Smooth muscle cell (in vitro differentiated cells): ENCODE data around the gene RAB36. TPM values are rescaled to one million over a fixed set of nuclear protein-coding genes. Genes with fewer than 3 reads are reported as not detected.

ENCODE experiments used
- DNase-seq: peaks from one replicate; lab custom pipeline; 2025; ENCODE audit not compliant: unreplicated experiment; lab: John Stamatoyannopoulos, UW
- H2AFZ ChIP-seq: fragments of 200-600 bp; sonication (generic); 2 replicates; pipeline ENCODE4 v1.6.0; 2016; ENCODE audit warnings: antibody characterized with exemption, low read depth, mild to moderate bottlenecking
- H3F3A ChIP-seq: fragments of 200-600 bp; sonication (generic); 2 replicates; pipeline ENCODE4 v1.6.0; 2017; ENCODE audit warnings: antibody characterized with exemption, low read depth
- H3K27ac ChIP-seq: fragments of 200-600 bp; sonication (generic); 2 replicates; pipeline ENCODE4 v1.5.1; 2016; ENCODE audit warnings: low read depth, mild to moderate bottlenecking
- H3K27me3 ChIP-seq: fragments of 200-600 bp; sonication (generic); 2 replicates; pipeline ENCODE4 v1.6.1; 2016; ENCODE audit warnings: low read depth, mild to moderate bottlenecking
- H3K36me3 ChIP-seq: fragments of 200-600 bp; sonication (generic); 2 replicates; pipeline ENCODE4 v1.5.1; 2016; ENCODE audit warnings: low read depth
- H3K4me1 ChIP-seq: fragments of 200-600 bp; sonication (generic); 2 replicates; pipeline ENCODE4 v1.5.1; 2016; ENCODE audit warnings: low read depth
- H3K4me2 ChIP-seq: fragments of 200-600 bp; sonication (generic); 2 replicates; pipeline ENCODE4 v1.6.0; 2016; ENCODE audit warnings: mild to moderate bottlenecking
- H3K4me3 ChIP-seq: fragments of 200-600 bp; sonication (generic); 2 replicates; pipeline ENCODE4 v1.5.1; 2016; ENCODE audit warnings: mild to moderate bottlenecking
- H3K79me2 ChIP-seq: fragments of 200-600 bp; sonication (generic); 2 replicates; pipeline ENCODE4 v1.6.0; 2016; ENCODE audit warnings: low read depth, mild to moderate bottlenecking
- H3K9ac ChIP-seq: fragments of 200-600 bp; sonication (generic); 2 replicates; pipeline ENCODE4 v1.6.0; 2016; ENCODE audit warnings: low read depth
- H3K9me3 ChIP-seq: fragments of 200-600 bp; sonication (generic); replicated peaks from 2 replicates; pipeline ENCODE4 v1.5.1; 2016; ENCODE audit warnings: low read depth
- H4K20me1 ChIP-seq: fragments of 200-600 bp; sonication (generic); 2 replicates; pipeline ENCODE4 v1.6.0; 2016; ENCODE audit warnings: low read depth
- WGBS: methylation state at CpG from one replicate; pipeline ENCODE4 v1.1.7; 2016; ENCODE audit warnings: low lambda C conversion rate; 5-methylcytosine and 5-hydroxymethylcytosine counted together
- polyA plus RNA-seq: library from polyadenylated mRNA; unstranded; fragments of >200 nt; fragmentation: Nextera tagmentation; extraction: Ambion mirVana; gene quantifications from 2 replicates; pipeline ENCODE4 v1.2.1, GENCODE V29; 2016
- total RNA-seq: library from RNA; depleted of rRNA; stranded (reverse); fragments of >200 nt; gene quantifications from 2 replicates; pipeline ENCODE4 v1.2.3, GENCODE V29; 2014
- TF ChIP-seq, protein P1 (sequence below): fragments of 200-600 bp; sonication (generic); IDR thresholded peaks from 2 replicates; pipeline ENCODE4 v1.5.1; 2017; ENCODE audit warnings: borderline replicate concordance, mild to moderate bottlenecking, antibody characterized with exemption; ENCODE audit not compliant: insufficient read depth, poor library complexity, severe bottlenecking

RAB36 gene
- total and polyA plus RNA-seq, 2 experiments from 2014 or later: 1.9 to 2.0 TPM

DNA sequence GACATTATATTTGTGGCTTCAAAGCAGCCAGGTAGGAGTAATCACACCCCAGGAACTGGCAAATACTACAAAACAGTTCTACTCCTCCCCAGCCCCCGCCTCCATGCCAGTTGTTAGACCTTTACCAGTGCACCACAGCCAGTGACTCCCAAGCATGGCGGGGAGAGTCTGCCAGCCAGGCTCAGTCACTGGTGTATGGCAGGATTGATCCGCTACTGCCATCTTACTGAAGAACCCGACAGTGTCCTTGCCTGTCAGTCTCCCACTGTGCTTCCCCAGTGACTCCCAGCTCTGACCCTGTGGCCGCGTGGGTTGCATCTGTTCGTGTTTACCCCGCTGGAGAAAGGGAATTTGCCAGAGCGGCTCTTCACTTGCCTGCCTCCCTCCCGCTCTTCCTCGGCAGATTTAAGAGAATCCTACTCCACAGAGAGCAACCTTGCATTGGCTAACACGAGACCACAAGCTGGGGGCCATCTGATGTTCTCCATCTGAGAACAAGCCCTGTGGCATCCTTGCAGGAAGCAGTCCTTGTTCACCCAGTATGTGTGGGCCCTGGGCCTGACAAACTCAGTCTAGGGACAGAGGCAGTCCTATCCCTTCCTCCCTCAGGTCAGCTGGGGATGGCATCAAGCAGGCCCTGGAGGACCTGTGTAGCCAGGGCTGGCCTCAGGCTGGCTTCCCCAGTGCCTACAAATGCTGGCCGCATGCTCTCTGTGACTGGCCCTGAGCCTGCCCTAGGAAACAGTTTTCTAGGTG is 41.9 kb upstream of the RAB36 start:
- Histone ChIP-seq H3K4me1 (no peaks in the 10 kb centered on the region), H4K20me1 (no peaks in the 10 kb centered on the region), H3K27ac (no peak overlapping the region), H2AFZ (no peak overlapping the region), H3K27me3 (no peaks in the 10 kb centered on the region), H3K9me3 (no peaks in the 10 kb centered on the region), H3K4me3 (no peak overlapping the region), H3K36me3 (no peaks in the 10 kb centered on the region), H3F3A (no peaks in the 10 kb centered on the region), H3K4me2 (no peak overlapping the region), H3K9ac (no peak overlapping the region), H3K79me2 (no peaks in the 10 kb centered on the region)
- no peak for DNase-seq
- 89% methylated on average over 13 of the region's 13 CpGs for WGBS
- TF ChIP-seq, protein P1, sequence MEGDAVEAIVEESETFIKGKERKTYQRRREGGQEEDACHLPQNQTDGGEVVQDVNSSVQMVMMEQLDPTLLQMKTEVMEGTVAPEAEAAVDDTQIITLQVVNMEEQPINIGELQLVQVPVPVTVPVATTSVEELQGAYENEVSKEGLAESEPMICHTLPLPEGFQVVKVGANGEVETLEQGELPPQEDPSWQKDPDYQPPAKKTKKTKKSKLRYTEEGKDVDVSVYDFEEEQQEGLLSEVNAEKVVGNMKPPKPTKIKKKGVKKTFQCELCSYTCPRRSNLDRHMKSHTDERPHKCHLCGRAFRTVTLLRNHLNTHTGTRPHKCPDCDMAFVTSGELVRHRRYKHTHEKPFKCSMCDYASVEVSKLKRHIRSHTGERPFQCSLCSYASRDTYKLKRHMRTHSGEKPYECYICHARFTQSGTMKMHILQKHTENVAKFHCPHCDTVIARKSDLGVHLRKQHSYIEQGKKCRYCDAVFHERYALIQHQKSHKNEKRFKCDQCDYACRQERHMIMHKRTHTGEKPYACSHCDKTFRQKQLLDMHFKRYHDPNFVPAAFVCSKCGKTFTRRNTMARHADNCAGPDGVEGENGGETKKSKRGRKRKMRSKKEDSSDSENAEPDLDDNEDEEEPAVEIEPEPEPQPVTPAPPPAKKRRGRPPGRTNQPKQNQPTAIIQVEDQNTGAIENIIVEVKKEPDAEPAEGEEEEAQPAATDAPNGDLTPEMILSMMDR: no peak

DNA sequence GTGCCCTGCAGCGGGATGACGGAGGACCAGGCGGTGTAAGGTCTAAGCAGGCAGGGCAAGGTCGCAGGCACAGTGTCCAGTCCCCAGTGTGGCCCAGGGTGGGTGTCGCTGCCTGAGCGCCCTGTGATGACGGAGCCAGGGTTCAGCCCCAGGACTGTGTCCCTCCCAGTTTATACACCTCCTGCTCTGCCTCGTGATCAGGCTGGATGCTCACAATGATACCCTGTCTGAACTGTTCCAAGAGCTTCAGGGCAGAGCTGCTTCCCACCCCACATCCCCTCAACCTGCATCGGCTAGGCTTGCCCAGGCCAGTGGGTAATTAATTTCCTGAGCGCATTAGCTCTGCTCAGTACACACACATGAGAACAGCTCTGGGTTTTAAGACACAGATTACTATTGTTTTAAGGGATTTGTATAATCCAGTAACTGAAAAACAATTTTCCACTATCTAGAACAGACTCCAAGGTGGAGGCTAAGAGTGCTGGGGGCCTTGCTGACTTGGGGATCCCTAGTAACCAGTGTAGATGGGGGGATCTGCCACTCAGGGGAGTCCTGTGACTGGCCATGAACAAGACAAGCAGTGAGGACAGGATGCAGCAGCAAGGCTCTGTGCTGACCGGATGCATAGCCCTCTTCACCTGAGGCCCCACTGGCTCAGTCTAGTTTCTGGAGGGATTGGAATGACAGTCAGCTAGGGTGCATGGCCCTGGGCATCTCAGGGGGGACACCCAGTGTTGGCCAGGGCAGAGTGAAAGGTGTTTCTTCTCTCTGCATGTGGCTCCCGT is 40.9 kb upstream of the RAB36 start:
- Histone ChIP-seq H4K20me1 (no peaks in the 10 kb centered on the region), H3K27me3 (no peaks in the 10 kb centered on the region), H3K9me3 (no peaks in the 10 kb centered on the region), H3K4me3 (no peak overlapping the region), H3K36me3 (no peaks in the 10 kb centered on the region), H3K79me2 (no peaks in the 10 kb centered on the region), H2AFZ (no peak overlapping the region), H3K4me1 (no peaks in the 10 kb centered on the region), H3K27ac (no peak overlapping the region), H3F3A (no peaks in the 10 kb centered on the region), H3K4me2 (no peak overlapping the region), H3K9ac (no peak overlapping the region)
- DNase-seq: no peak
- whole genome bisulfite sequencing: 95% methylated on average over 8 of the region's 12 CpGs
- TF ChIP-seq, protein P1: no peak

DNA sequence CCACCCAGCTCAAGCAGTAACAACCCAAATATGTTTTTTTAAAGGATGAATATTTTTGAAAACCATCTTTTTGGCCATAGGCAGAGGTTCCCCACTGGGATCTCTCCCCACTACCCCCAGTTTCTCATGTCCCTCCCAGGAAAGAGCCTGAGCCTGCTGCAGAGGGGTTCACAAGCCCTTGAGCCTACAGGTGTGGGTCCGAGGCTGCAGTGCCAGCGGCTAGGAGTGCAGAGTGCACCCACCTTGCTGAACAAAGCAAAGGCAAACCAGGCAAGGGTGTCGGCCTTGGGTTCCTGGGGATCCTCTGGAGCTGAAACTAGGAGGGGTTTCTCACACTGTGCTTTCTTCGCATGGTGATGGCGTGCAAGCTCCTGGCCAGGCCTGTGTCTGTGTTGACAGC is 40.0 kb upstream of the RAB36 start:
- Histone ChIP-seq H3K27me3 (no peaks in the 10 kb centered on the region), H2AFZ (no peak overlapping the region), H3K4me1 (no peaks in the 10 kb centered on the region), H4K20me1 (no peaks in the 10 kb centered on the region), H3K79me2 (no peaks in the 10 kb centered on the region), H3K4me3 (no peak overlapping the region), H3K4me2 (no peak overlapping the region), H3K36me3 (no peaks in the 10 kb centered on the region), H3F3A (no peaks in the 10 kb centered on the region), H3K27ac (no peak overlapping the region), H3K9ac (no peak overlapping the region), H3K9me3 (no peaks in the 10 kb centered on the region)
- DNase-seq: no peak
- 89% methylated on average over 5 of the region's 5 CpGs for WGBS
- TF ChIP-seq, protein P1: no peak
